Transverse colon (tissue), 4 donors: Measurements from ENCODE around the gene CENPC.

ENCODE experiments used
- EP300 ChIP-seq: sonication (generic); formaldehyde crosslinking; IDR thresholded peaks from one replicate; pipeline ENCODE4 v1.6.1; 2017; ENCODE audit warnings: antibody characterized with exemption, low read depth
- POLR2A ChIP-seq: fragments of 450-650 bp; IDR thresholded peaks from one replicate; pipeline ENCODE4 v1.6.1; 2016; ENCODE audit warnings: antibody characterized with exemption, mild to moderate bottlenecking, moderate library complexity
- POLR2AphosphoS5 ChIP-seq, 3 donors: sonication (generic); formaldehyde crosslinking; IDR thresholded peaks; one replicate each; pipeline ENCODE4 v1.6.1; 2016; ENCODE audit warnings: antibody characterized with exemption in 3 of 3
- TF ChIP-seq, protein P1 (sequence below), 5 experiments: fragments of 200-600 bp in 3 of 5; fragments of 450-650 bp in 2 of 5; sonication (generic) in 3 of 5; IDR thresholded peaks; 1 replicate in 2 of 5; 2 replicates in 3 of 5; pipeline ENCODE4 v1.5.1; 2016 to 2017; ENCODE audit warnings: antibody characterized with exemption in 5 of 5, inconsistent platforms in 3 of 5, mild to moderate bottlenecking in 2 of 5, moderate library complexity in 1 of 5

DNA sequence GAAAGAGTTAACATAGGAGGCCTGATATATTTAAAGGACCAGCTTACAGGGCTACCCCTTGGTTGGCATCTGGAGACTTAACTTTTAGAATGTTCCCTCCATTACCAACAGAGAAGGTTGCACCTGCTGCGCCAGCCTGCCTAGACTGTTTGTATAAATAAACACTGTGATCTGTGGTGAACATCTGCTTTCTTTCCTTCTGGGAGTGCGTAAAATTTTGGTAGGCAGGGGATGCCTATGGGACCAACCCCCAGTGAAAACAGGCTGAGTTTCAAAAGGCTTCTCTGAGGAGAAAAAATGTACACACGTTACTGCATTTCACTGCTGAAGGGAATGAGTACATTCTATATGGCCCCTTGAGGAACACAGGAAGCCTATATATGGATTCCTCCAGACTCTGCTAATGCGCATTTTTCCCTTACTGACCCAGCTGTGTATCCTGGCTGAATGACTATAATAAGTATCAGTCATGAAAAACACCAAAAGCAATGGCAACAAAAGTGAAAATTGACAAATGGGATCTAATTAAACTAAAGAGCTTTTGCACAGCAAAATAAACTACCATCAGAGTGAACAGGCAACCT, 13.8 kb downstream of the CENPC start:
- no peak for TF ChIP-seq POLR2AphosphoS5 (IDR thresholded peaks at IDR 0.05)
- TF ChIP-seq, protein P1, sequence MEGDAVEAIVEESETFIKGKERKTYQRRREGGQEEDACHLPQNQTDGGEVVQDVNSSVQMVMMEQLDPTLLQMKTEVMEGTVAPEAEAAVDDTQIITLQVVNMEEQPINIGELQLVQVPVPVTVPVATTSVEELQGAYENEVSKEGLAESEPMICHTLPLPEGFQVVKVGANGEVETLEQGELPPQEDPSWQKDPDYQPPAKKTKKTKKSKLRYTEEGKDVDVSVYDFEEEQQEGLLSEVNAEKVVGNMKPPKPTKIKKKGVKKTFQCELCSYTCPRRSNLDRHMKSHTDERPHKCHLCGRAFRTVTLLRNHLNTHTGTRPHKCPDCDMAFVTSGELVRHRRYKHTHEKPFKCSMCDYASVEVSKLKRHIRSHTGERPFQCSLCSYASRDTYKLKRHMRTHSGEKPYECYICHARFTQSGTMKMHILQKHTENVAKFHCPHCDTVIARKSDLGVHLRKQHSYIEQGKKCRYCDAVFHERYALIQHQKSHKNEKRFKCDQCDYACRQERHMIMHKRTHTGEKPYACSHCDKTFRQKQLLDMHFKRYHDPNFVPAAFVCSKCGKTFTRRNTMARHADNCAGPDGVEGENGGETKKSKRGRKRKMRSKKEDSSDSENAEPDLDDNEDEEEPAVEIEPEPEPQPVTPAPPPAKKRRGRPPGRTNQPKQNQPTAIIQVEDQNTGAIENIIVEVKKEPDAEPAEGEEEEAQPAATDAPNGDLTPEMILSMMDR (IDR thresholded peaks at IDR 0.05), result no peak
- no peak for TF ChIP-seq POLR2A
- no peak for TF ChIP-seq EP300
